Upper lobe of left lung (tissue), 4 donors: ENCODE results near the gene GNAT3.

Source experiments
- EP300 ChIP-seq, 4 donors: sonication (generic); formaldehyde crosslinking; IDR thresholded peaks; one replicate each; pipeline ENCODE4 v1.5.1; 2017; ENCODE audit warnings: antibody characterized with exemption in 4 of 4, control low read depth in 2 of 4
- POLR2A ChIP-seq, 4 donors: fragments of 450-650 bp; IDR thresholded peaks; one replicate each; pipeline ENCODE4 v1.5.1; 2016 to 2017; ENCODE audit warnings: antibody characterized with exemption in 4 of 4, mild to moderate bottlenecking in 2 of 4
- TF ChIP-seq, protein P1 (sequence below), 6 experiments: fragments of 450-650 bp in 4 of 6; fragments of 200-600 bp in 2 of 6; sonication (generic) in 2 of 6; IDR thresholded peaks; one replicate each; pipeline ENCODE4 v1.5.1; 2016 to 2019; ENCODE audit warnings: antibody characterized with exemption in 6 of 6

DNA sequence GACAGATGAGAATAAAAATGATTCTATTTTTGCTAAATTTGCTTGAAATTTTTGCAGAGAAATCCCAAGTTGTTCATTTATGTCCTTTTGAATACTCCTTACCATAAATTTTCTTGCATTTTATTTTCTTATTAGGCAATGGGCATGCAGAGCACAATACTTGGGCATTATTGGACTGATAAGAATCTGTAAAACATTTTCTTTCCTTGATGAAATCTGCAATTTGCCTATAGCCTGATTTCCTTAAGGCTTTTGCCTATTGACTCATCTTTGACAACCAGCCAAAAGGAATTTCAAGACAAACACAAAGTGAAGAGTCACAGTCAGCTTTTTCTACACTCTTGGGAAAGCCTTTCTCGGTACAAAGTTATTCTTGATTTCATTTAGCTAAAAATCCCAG, 30.5 kb upstream of the GNAT3 start:
- TF ChIP-seq, protein P1, sequence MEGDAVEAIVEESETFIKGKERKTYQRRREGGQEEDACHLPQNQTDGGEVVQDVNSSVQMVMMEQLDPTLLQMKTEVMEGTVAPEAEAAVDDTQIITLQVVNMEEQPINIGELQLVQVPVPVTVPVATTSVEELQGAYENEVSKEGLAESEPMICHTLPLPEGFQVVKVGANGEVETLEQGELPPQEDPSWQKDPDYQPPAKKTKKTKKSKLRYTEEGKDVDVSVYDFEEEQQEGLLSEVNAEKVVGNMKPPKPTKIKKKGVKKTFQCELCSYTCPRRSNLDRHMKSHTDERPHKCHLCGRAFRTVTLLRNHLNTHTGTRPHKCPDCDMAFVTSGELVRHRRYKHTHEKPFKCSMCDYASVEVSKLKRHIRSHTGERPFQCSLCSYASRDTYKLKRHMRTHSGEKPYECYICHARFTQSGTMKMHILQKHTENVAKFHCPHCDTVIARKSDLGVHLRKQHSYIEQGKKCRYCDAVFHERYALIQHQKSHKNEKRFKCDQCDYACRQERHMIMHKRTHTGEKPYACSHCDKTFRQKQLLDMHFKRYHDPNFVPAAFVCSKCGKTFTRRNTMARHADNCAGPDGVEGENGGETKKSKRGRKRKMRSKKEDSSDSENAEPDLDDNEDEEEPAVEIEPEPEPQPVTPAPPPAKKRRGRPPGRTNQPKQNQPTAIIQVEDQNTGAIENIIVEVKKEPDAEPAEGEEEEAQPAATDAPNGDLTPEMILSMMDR (IDR thresholded peaks at IDR 0.05), result no peak
- TF ChIP-seq POLR2A (IDR thresholded peaks at IDR 0.05), result no peak
- no peak for TF ChIP-seq EP300 (IDR thresholded peaks at IDR 0.05)
